C4-2B (cell line): ENCODE data around the gene HOXC10.
A peak's percentile ranks its signal among the peaks of the same experiment; 100 is the strongest.

Experiments
- H3K27ac ChIP-seq: fragments of 450-650 bp; 2 replicates; pipeline ENCODE4 v1.5.1; 2017
- CTCF ChIP-seq: fragments of 450-650 bp; conservative IDR thresholded peaks from 2 replicates; pipeline ENCODE4 v1.5.1; 2017; ENCODE audit warnings: mild to moderate bottlenecking
- ZFX ChIP-seq: fragments of 450-650 bp; IDR thresholded peaks from 2 replicates; pipeline ENCODE4 v1.6.1; 2017

The HOXC10 gene

GRCh38 chr12:54005531-54005852 is 20.5 kb downstream of the HOXC10 start:
- H3K27ac ChIP-seq = no peak overlapping the region
- TF ChIP-seq CTCF (no peak), ZFX (no peak)

- H3K27ac ChIP-seq = no peak overlapping the region
- TF ChIP-seq CTCF = peak; percentile 94
- TF ChIP-seq ZFX = no peak; the same call in 1 of the 2 replicates
Measured at GRCh38 chr12:54005853-54006558, 21.1 kb downstream of the HOXC10 start.

GRCh38 chr12:54006559-54007220 is 21.7 kb downstream of the HOXC10 start:
- TF ChIP-seq CTCF (no peak), ZFX (no peak)
- no peak overlapping the region for H3K27ac ChIP-seq

- TF ChIP-seq ZFX = no peak
- TF ChIP-seq CTCF = no peak
- H3K27ac ChIP-seq = no peak overlapping the region
Measured at GRCh38 chr12:54007538-54008259, 22.8 kb downstream of the HOXC10 start.

GRCh38 chr12:54008260-54008552 is 23.3 kb downstream of the HOXC10 start:
- no peak overlapping the region for H3K27ac ChIP-seq
- TF ChIP-seq ZFX (no peak), CTCF (no peak)

GRCh38 chr12:54009171-54010052 is 24.5 kb downstream of the HOXC10 start:
- TF ChIP-seq ZFX = no peak
- peak; percentile 16; the same call in 1 of the 2 replicates for TF ChIP-seq CTCF
- peak overlapping the region; percentile 49 for H3K27ac ChIP-seq
